ENCODE data around the gene MYO1E. TPM values are rescaled to one million over a fixed set of nuclear protein-coding genes. Genes with fewer than 3 reads are reported as not detected.
A peak's percentile ranks its signal among the peaks of the same experiment; 100 is the strongest.
"Not testable (repeated sequence)": the region's sequence is repeated elsewhere in the genome, so short reads cannot be mapped to it uniquely, and the experiment has no call there.

The MYO1E gene
- total RNA-seq, 1 experiment from 2014 or later = 34.0 TPM

DNA sequence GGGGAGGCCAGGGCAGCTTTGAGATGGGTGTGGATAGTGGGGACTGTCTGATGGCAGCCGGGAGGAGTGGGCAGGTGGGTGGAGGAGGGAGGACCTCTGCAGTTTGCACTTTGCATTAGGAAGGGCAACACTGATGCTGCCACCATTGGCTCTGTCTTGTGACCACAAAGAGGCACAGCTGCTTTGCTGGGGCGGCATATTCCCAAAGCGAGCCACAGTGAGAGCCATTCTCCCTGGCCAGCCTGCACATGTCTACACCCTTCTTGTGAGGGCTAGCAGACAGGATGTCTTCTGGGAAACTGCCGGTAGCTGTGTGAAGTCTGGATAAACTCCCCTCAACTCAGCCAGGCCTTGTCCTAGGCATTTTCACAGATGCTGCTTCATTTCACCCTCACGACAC lies 229.4 kb downstream of the MYO1E start:
- Histone ChIP-seq H3K36me3 (replicated peaks; ENCODE audit: control insufficient read depth, insufficient read depth, low read length) (peaks cover 13% of the 10 kb centered on the region), H3K4me3 (ENCODE audit: insufficient read depth, low read depth, low read length) (no peak overlapping the region), H3K27me3 (ENCODE audit: control insufficient read depth, insufficient read depth, low read length) (no peaks in the 10 kb centered on the region)
- no peak for DNase-seq

DNA sequence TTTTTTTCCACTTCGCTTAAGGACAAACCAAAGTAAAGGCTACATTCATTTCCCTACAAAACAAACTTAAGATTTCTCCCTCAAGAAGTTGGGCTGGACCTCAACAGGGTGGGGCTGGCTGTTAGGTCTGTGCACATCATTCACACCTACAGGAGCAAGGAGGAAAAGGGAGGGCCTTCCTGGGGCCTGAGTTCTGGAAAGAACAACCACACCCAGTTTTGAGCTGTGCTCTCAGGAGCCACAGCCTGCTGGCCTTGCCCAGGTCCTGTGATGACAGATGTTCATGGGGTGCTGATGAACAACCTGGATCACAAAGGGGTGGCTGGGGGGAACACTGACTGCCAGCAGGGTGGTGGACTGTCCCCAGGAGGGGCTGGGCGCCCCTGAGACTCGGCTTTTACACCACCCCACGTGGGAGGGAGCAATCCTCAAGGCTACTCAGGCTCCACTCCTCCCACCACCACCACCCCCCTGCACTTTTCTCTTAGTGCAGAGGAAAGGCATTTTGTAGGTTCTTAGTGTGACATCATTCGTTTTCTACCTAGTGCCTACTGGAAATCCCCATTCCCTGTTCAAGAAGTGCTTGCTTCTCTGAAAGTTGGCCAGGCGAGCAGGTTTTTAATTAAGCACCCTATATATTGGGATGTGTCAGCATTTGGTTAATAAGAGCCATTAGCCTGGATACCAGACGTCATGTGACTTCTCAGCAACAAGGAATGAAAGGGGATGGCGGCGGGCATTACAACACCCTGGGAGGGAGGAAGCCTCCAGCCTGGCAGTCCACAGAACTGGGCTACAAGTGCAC lies 232.0 kb downstream of the MYO1E start:
- DNase-seq = peak; percentile 41
- Histone ChIP-seq H3K4me3 (ENCODE audit: insufficient read depth, low read depth, low read length) (no peak overlapping the region), H3K27me3 (ENCODE audit: control insufficient read depth, insufficient read depth, low read length) (no peaks in the 10 kb centered on the region), H3K36me3 (replicated peaks; ENCODE audit: control insufficient read depth, insufficient read depth, low read length) (peaks cover 27% of the 10 kb centered on the region)

DNA sequence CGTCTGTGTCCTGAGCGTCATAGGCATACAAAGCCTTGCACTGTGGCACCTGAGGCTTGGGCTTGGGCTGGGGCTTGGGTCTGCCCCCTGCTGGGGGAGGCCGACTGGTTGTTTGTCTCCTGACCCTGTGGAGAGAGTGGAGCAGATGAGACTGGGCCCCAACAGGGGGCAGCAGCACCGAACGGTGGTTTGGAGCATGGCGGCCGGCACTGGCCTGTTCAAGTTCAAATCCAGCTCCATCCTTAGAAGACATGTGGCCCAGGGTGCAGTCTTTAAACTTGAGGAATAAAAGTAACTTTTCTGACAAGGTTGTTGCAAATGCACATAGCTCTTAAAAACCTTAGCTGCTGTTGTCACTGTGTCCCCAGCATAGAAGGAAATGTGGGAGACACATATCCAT lies 234.4 kb downstream of the MYO1E start:
- Histone ChIP-seq H3K27me3 (ENCODE audit: control insufficient read depth, insufficient read depth, low read length) (no peaks in the 10 kb centered on the region), H3K4me3 (ENCODE audit: insufficient read depth, low read depth, low read length) (no peak overlapping the region), H3K36me3 (replicated peaks; ENCODE audit: control insufficient read depth, insufficient read depth, low read length) (peaks cover 30% of the 10 kb centered on the region)
- DNase-seq = peak; percentile 90

DNA sequence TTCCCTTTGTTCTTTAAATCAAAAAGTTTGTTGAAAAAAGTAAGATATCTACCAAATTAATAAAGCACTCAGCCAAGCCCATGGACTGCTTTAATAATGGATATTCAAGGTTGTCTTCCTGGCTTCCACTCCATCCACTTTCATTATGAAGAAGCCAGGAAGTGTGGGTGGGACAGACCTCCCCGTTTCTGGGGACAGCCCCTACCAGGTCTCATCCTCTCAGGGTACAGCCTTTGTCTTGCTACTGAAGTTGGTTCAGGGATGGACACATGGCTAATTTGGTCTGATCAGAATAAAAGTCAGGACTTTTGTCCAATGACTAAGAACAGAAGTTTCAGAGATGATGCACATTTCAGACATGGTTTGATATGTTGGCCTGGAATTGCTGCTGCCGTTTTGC lies 235.1 kb downstream of the MYO1E start:
- no peaks in the 10 kb centered on the region for H3K27me3 ChIP-seq (ENCODE audit: control insufficient read depth, insufficient read depth, low read length)
- H3K36me3 ChIP-seq (replicated peaks; ENCODE audit: control insufficient read depth, insufficient read depth, low read length) = peaks cover 27% of the 10 kb centered on the region
- H3K4me3 ChIP-seq (ENCODE audit: insufficient read depth, low read depth, low read length) = no peak overlapping the region
- no peak for DNase-seq

DNA sequence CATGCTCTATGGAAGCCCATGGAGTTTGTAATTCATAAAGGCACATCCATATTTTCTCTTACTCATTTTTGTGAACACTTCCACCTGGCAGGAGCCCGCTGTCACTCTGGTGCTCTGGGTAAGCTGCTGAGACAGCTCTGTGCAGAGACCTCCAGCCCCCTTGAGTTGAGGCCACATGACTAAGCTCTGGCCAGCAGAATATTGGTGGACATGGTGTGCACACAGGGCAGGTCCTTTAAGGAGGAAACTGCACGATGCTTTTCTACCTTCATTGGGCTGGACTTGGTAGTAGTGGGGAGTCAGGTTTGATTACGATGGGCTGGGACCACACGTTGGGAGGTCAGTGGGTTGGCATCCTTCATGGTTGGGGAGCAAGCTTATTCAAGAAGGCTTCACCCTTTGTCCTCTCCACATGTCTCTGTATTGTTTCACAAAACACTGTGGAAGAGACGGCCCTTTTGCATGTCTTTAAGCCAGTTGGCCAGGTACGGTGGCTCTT lies 238.7 kb downstream of the MYO1E start:
- Histone ChIP-seq H3K36me3 (replicated peaks; ENCODE audit: control insufficient read depth, insufficient read depth, low read length) (peaks cover 30% of the 10 kb centered on the region), H3K27me3 (ENCODE audit: control insufficient read depth, insufficient read depth, low read length) (no peaks in the 10 kb centered on the region), H3K4me3 (ENCODE audit: insufficient read depth, low read depth, low read length) (no peak overlapping the region)
- DNase-seq = no peak

DNA sequence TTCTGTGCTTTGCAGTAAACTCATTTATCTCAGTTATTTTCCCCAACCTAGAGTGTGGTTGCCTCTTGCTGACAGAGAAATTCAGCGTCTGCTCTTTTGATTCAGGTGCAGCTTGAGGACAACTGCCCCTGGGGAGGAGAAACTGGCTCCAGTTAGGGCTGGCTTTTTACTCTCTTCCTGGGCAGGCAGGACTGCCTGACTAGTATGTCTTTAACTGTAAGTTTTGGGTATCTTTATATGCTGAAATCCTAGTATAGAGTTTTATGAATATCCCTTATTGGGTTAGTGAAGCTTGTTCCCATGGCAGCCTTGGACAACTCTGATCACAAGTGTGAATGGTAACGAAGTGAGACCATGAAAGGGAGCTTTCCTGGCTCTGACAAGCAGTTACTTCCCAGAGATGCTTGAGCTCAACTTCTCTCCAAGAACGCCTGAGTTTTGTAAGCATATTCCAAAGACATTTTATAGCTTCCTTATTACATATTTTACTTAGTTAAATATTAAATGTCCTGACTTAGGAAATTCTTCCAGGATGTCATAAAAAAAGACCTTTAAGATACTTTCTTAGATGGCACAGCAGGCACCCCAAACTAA lies 240.6 kb downstream of the MYO1E start:
- no peak for DNase-seq
- Histone ChIP-seq H3K36me3 (replicated peaks; ENCODE audit: control insufficient read depth, insufficient read depth, low read length) (peaks cover 18% of the 10 kb centered on the region), H3K27me3 (ENCODE audit: control insufficient read depth, insufficient read depth, low read length) (no peaks in the 10 kb centered on the region), H3K4me3 (ENCODE audit: insufficient read depth, low read depth, low read length) (no peak overlapping the region)

DNA sequence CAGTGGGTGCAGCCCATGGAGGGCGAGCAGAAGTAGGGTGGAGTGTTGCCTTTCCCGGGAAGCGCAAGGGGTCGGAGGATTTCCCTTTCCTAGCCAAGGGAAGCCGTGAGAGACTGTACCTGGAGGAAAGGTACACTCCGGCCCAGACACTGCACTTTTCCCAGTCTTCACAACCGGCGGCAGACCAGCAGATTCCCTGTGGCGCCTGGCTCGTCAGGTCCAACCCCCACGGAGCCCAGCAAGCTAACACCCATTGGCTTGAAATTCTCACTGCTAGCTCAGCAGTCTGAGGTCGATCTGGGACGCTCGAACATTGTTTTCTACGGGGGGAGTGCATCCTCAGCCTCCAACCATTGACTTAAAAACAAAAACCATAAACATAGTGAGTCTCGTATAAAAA lies 241.2 kb downstream of the MYO1E start:
- H3K36me3 ChIP-seq (replicated peaks; ENCODE audit: control insufficient read depth, insufficient read depth, low read length) = peaks cover 14% of the 10 kb centered on the region
- no peak for DNase-seq

DNA sequence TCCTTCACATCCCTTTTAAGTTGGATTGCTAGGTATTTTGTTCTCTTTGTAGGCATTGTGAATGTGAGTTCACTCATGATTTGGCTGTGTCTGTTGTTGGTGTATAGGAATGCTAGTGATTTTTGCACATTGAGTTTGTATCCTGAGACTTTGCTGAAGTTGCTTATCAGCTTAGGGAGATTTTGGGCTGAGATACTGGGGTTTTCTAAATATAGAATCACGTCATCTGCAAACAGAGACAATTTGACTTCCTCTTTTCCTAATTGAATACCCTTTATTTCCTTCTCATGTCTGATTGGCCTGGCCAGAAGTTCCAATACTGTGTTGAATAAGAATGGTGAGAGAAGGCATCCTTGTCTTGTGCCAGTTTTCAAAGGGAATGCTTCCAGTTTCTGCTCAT lies 245.4 kb downstream of the MYO1E start:
- not testable (repeated sequence) for DNase-seq; H3K27me3 ChIP-seq (ENCODE audit: control insufficient read depth, insufficient read depth, low read length); H3K4me3 ChIP-seq (ENCODE audit: insufficient read depth, low read depth, low read length)
- H3K36me3 ChIP-seq (replicated peaks; ENCODE audit: control insufficient read depth, insufficient read depth, low read length) = peaks cover 23% of the 10 kb centered on the region

More for the DNA sequence above, 241.2 kb downstream of the MYO1E start:
- Histone ChIP-seq H3K27me3 (ENCODE audit: control insufficient read depth, insufficient read depth, low read length) (no peaks in the 10 kb centered on the region), H3K4me3 (ENCODE audit: insufficient read depth, low read depth, low read length) (no peak overlapping the region)

DNA sequence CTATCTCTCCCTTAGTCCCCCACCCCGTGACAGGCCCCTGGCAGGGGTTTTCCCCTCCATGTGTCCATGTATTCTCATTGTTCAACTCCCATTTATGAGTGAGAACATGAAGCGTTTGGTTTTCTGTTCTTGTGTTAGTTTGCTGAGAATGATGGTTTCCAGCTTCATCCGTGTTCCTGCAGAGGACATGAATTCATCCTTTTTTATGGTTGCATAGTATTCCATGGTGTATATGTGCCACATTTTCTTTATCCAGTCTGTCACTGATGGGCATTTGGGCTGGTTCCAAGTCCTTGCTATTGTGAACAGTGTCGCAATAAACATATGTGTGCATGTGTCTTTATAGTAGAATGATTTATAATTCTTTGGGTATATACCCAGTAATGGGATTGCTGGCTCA lies 247.0 kb downstream of the MYO1E start:
- peaks cover 19% of the 10 kb centered on the region for H3K36me3 ChIP-seq (replicated peaks; ENCODE audit: control insufficient read depth, insufficient read depth, low read length)
- H3K27me3 ChIP-seq (ENCODE audit: control insufficient read depth, insufficient read depth, low read length); DNase-seq; H3K4me3 ChIP-seq (ENCODE audit: insufficient read depth, low read depth, low read length): not testable (repeated sequence)

DNA sequence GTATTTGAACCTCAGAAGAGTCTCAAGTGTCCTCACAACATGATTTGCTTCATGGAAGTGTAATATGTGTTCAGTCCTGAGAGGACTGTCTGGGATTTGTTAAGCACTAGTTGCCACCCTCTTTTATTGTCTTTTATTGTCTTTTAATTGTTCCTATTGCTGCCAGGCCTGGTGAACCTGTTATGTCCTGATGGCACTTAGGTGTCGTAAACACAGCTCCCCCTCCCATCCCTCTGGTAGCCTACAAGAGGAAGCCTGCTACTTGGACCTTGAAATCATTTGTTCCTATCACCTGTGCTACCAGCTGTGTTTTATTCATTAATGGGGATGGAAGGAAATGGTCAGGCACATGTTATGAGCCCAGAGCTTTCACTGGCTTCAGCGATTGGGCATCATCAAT lies 248.4 kb downstream of the MYO1E start:
- no peak overlapping the region for H3K4me3 ChIP-seq (ENCODE audit: insufficient read depth, low read depth, low read length)
- H3K27me3 ChIP-seq (ENCODE audit: control insufficient read depth, insufficient read depth, low read length) = no peaks in the 10 kb centered on the region
- no peak for DNase-seq
- peaks cover 19% of the 10 kb centered on the region for H3K36me3 ChIP-seq (replicated peaks; ENCODE audit: control insufficient read depth, insufficient read depth, low read length)

DNA sequence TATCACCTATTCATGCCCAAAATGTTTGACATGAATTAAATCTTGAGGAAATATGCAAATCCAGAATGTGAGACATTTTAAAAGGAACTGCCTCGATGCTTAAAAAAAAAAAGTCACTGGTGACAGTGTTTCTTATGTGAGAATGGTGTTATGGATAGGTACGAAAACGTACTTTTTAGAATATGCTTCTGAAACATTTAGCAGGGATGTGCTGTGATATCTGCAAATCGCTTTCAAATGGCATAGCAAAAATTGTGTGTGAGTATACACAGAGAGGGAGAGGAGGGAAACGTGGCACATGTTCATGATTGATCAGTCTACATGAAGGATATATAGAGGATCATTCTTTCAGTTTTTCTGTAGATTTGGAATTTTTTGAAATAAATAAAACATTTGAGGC lies 251.7 kb downstream of the MYO1E start:
- DNase-seq = no peak
- Histone ChIP-seq H3K27me3 (ENCODE audit: control insufficient read depth, insufficient read depth, low read length) (no peaks in the 10 kb centered on the region), H3K4me3 (ENCODE audit: insufficient read depth, low read depth, low read length) (no peak overlapping the region), H3K36me3 (replicated peaks; ENCODE audit: control insufficient read depth, insufficient read depth, low read length) (peaks cover 40% of the 10 kb centered on the region)

DNA sequence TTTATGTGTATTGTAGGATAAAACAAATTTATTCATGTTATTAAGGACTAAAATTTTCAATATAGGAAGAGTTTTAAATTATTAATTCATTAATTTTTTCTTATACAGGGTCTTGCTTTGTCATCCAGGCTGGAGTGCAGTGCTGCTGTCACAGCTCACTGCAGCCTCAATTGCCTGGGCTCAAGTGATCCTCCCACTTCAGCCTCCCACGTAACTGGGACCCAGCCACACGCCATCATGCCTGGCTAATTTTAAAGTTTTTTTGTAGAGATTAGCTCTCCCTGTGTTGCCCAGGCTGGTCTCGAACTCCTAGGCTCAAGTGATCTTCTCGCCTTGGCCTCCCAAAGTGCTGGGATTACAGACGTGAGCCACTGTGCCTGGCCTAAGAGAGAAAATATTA lies 253.0 kb downstream of the MYO1E start:
- H3K36me3 ChIP-seq (replicated peaks; ENCODE audit: control insufficient read depth, insufficient read depth, low read length) = peaks cover 46% of the 10 kb centered on the region

DNA sequence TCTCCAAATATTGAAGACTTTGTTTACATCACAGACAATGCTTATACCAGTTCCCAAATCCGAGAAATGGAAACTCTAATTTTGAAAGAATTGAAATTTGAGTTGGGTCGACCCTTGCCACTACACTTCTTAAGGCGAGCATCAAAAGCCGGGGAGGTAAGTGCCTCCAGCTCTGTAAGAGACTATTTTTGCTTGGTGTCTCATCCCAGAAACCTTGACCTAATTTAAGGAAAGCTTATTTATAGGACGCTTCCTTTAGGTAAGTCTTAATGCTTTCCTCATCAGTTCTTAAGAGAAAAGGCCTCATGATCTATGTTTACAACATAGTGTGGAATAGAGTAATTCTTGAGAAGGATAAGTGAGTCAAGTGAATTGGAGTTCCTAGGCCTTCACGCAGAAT lies 255.9 kb downstream of the MYO1E start:
- H3K27me3 ChIP-seq (ENCODE audit: control insufficient read depth, insufficient read depth, low read length) = no peaks in the 10 kb centered on the region
- peaks cover 41% of the 10 kb centered on the region for H3K36me3 ChIP-seq (replicated peaks; ENCODE audit: control insufficient read depth, insufficient read depth, low read length)
- no peak overlapping the region for H3K4me3 ChIP-seq (ENCODE audit: insufficient read depth, low read depth, low read length)
- DNase-seq = no peak

More for the DNA sequence above, 253.0 kb downstream of the MYO1E start:
- Histone ChIP-seq H3K27me3 (ENCODE audit: control insufficient read depth, insufficient read depth, low read length) (no peaks in the 10 kb centered on the region), H3K4me3 (ENCODE audit: insufficient read depth, low read depth, low read length) (no peak overlapping the region)
- DNase-seq = no peak

DNA sequence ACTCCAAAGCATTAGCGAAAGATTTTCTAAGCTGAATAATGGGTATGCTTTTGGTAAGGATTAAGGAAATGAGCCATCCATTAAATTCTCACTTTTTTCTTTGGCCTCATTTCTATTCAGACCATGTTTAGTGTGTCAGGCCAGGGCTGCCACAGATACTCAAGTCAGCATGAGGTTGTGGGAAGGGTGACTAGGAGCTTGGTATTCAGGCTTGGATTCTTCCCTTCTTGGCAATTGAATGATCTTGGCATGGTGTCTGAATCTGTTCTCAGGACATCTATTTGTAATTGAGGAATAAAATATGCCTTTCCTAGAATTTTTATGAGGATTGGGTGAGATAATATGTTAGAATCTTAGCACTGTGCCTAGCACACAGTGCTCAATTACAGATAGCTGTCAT lies 256.5 kb downstream of the MYO1E start:
- no peak overlapping the region for H3K4me3 ChIP-seq (ENCODE audit: insufficient read depth, low read depth, low read length)
- H3K36me3 ChIP-seq (replicated peaks; ENCODE audit: control insufficient read depth, insufficient read depth, low read length) = peaks cover 43% of the 10 kb centered on the region
- H3K27me3 ChIP-seq (ENCODE audit: control insufficient read depth, insufficient read depth, low read length) = no peaks in the 10 kb centered on the region
- DNase-seq = no peak

DNA sequence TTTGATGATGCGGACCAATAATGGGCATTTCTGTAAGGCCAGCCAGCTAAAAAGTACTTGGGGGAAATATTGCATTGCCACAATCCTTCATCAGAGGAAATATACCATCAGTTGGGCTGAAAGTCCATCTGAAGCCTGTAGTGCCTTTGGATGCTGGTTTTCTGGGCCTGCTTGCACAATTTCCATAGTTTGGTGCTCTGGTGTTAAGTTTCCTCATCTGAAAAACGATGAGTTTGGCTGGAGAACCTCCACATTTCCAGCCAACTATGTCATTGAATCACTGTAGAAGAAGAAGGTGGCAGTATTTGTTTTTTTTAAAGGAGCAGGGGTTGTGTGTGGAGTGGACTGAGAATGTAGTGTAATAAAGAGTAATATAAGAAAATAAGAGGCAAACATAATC lies 257.6 kb downstream of the MYO1E start:
- H3K36me3 ChIP-seq (replicated peaks; ENCODE audit: control insufficient read depth, insufficient read depth, low read length) = peaks cover 48% of the 10 kb centered on the region
- H3K4me3 ChIP-seq (ENCODE audit: insufficient read depth, low read depth, low read length) = no peak overlapping the region
- no peaks in the 10 kb centered on the region for H3K27me3 ChIP-seq (ENCODE audit: control insufficient read depth, insufficient read depth, low read length)
- DNase-seq = peak; percentile 0
